ENCODE data around the gene TMPRSS7. TPM values are rescaled to one million over a fixed set of nuclear protein-coding genes. Genes with fewer than 3 reads are reported as not detected.
A peak's percentile ranks its signal among the peaks of the same experiment; 100 is the strongest.

The TMPRSS7 gene, protein sequence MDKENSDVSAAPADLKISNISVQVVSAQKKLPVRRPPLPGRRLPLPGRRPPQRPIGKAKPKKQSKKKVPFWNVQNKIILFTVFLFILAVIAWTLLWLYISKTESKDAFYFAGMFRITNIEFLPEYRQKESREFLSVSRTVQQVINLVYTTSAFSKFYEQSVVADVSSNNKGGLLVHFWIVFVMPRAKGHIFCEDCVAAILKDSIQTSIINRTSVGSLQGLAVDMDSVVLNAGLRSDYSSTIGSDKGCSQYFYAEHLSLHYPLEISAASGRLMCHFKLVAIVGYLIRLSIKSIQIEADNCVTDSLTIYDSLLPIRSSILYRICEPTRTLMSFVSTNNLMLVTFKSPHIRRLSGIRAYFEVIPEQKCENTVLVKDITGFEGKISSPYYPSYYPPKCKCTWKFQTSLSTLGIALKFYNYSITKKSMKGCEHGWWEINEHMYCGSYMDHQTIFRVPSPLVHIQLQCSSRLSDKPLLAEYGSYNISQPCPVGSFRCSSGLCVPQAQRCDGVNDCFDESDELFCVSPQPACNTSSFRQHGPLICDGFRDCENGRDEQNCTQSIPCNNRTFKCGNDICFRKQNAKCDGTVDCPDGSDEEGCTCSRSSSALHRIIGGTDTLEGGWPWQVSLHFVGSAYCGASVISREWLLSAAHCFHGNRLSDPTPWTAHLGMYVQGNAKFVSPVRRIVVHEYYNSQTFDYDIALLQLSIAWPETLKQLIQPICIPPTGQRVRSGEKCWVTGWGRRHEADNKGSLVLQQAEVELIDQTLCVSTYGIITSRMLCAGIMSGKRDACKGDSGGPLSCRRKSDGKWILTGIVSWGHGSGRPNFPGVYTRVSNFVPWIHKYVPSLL
- under 0.01 and 0.13 TPM in 2 replicates for total RNA-seq

DNA sequence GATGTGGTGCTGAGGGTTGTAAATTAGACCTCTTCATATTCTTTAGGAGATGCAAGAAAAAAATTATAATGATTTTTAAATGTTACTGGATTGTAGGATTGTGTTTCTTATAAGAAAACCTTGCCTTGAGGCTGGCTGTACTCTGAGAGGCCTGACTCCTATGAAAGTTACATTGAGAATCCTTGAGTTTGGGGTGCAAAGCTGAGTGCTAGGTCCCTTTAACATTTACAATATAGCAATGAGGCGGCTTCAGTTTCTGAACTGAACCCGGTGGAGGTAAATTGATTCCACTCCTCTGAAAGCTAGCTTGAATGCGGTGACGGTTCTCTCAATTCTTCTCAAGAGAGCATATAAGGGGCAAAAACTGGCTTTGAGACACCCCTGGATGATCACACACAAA lies at the start of gene TMPRSS7:
Gene TMPRSS7 (plus strand): TSS at position 301 of the 400 bp plus-strand sequence. CDS start 110 bp downstream, outside the sequence.
- no peak within 1 kb of the TSS for H3K4me3 ChIP-seq (ENCODE audit: low read depth, low read length)
- DNase-seq (ENCODE audit: low read depth) (no peak), FAIRE-seq (no peak)
- TF ChIP-seq, protein P1, sequence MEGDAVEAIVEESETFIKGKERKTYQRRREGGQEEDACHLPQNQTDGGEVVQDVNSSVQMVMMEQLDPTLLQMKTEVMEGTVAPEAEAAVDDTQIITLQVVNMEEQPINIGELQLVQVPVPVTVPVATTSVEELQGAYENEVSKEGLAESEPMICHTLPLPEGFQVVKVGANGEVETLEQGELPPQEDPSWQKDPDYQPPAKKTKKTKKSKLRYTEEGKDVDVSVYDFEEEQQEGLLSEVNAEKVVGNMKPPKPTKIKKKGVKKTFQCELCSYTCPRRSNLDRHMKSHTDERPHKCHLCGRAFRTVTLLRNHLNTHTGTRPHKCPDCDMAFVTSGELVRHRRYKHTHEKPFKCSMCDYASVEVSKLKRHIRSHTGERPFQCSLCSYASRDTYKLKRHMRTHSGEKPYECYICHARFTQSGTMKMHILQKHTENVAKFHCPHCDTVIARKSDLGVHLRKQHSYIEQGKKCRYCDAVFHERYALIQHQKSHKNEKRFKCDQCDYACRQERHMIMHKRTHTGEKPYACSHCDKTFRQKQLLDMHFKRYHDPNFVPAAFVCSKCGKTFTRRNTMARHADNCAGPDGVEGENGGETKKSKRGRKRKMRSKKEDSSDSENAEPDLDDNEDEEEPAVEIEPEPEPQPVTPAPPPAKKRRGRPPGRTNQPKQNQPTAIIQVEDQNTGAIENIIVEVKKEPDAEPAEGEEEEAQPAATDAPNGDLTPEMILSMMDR (IDR thresholded peaks at IDR 0.05; ENCODE audit: insufficient read depth, low read length, severe bottlenecking) = no peak
- H3K27me3 ChIP-seq (ENCODE audit: control insufficient read depth, insufficient read depth, low read length) = no peaks in the 10 kb centered on the region
- H3K36me3 ChIP-seq (ENCODE audit: control insufficient read depth, insufficient read depth, low read length) = no peaks in the 10 kb centered on the region

DNA sequence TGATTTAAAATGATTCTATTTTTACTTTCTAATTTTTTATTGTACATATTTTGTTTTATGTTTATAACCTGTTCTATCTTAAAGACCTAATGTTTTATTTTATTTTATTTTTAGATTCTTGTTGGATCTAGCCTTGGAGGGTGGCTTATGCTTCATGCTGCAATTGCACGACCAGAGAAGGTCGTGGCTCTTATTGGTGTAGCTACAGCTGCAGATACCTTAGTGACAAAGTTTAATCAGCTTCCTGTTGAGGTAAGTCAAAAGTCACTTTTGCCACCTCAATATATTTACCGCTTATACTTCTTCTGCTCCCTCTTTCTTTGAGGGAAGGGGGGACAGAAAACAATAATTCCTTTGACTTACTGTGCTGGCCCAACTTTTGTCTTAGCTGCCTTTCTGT lies 47.7 kb upstream of the TMPRSS7 start:
- FAIRE-seq (no peak), DNase-seq (ENCODE audit: low read depth) (no peak)
- Histone ChIP-seq H3K27me3 (ENCODE audit: control insufficient read depth, insufficient read depth, low read length) (no peaks in the 10 kb centered on the region), H3K36me3 (ENCODE audit: control insufficient read depth, insufficient read depth, low read length) (peaks cover 5% of the 10 kb centered on the region), H3K4me3 (ENCODE audit: low read depth, low read length) (no peak overlapping the region)
- TF ChIP-seq, protein P1 (IDR thresholded peaks at IDR 0.05; ENCODE audit: insufficient read depth, low read length, severe bottlenecking) = no peak

DNA sequence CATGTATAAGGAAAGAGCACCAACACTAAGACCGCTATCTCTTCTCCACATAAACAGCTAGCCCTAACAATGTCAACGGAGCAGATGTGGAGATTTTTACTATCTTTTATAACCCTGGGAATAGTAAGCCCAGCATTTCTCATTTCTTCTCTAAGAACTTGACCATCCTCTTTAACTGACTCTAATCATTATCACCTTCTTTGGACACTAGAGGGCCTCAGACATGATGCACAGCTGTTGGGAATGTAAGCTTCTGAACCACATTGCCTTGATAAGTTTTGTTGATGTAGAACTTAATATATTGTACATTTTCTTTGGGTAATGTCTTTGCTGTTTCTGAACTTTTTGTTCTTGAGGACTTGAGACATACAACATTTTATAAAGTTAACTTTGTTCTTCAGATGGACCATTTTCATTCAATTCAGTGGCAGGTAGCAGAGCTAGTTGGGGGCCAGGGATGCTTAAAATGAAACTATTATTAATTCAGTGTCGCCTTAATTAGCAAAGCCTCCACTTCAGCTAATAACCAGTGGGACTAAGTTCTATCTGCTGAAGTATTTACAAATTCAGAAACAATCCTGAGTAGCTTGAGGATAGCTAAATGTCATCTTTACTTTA lies 45.4 kb upstream of the TMPRSS7 start:
- Histone ChIP-seq H3K36me3 (ENCODE audit: control insufficient read depth, insufficient read depth, low read length) (peaks cover 5% of the 10 kb centered on the region), H3K27me3 (ENCODE audit: control insufficient read depth, insufficient read depth, low read length) (no peaks in the 10 kb centered on the region), H3K4me3 (ENCODE audit: low read depth, low read length) (no peak overlapping the region)
- DNase-seq (ENCODE audit: low read depth) (peak; percentile 75), FAIRE-seq (no peak)
- TF ChIP-seq, protein P1 (IDR thresholded peaks at IDR 0.05; ENCODE audit: insufficient read depth, low read length, severe bottlenecking) = peak; percentile 64

DNA sequence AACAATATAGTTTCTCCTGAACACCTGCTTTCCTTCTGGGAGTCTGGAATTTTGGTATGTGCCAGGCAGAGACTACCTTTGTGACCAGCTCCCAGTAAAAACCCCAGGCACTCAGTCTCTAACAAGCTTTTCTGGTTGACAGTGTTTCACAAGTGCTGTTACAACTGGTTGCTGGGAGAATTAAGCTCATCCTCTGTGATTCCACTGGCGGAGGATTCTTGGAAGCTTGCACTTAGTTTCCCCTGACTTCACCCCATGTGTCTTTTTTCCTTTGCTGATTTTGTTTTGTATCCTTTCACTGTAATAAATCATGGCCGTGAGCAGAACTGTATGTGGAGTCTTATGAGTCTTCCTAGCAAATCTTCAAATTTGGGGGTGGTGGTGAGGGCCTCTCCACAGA lies 41.5 kb upstream of the TMPRSS7 start:
- TF ChIP-seq, protein P1 (IDR thresholded peaks at IDR 0.05; ENCODE audit: insufficient read depth, low read length, severe bottlenecking) = no peak
- DNase-seq (ENCODE audit: low read depth) (no peak), FAIRE-seq (no peak)
- Histone ChIP-seq H3K27me3 (ENCODE audit: control insufficient read depth, insufficient read depth, low read length) (no peaks in the 10 kb centered on the region), H3K4me3 (ENCODE audit: low read depth, low read length) (no peak overlapping the region), H3K36me3 (ENCODE audit: control insufficient read depth, insufficient read depth, low read length) (peaks cover 4% of the 10 kb centered on the region)

DNA sequence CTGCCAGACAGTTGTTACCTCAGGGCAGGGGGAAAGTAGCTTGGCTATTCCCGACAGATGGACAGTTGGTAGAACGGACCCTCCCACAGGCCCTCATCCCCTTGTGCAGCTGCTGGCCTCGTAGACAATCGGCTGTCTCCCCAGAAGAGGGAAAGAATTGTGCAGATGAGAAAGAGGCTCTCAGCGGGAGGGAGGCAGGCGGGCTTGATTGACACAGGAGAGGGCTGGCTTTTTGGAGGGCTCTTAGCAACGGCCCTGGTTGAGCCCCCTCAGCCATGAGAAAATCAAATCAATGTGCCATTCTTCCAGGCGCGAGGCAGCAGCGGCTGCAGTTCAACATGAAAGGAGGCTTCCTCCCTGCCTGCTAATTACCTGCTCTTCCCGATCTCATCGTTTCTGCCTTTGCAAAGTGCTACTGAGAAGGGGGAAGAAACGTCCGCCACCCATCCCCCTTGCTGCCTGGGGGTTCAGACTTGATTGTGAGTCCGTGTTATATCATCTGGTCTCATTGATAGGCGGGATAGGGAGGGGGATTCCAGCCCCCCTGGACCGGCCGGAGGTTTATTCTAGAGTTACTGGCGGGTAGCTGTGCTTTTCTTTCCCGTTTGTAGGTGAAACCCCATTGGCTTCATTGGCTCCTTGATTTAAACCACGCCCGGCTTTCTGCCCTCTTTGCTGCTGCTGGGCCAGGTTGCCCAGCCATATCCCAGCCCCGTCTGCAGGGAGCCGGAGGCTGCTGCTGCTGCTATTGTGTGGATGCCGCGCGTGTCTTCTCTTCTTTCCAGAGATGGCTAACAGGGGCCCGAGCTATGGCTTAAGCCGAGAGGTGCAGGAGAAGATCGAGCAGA lies 35.7 kb upstream of the TMPRSS7 start, which contains the start of gene TAGLN3:
Gene TAGLN3 (plus strand): TSS at position 287 of the 848 bp plus-strand sequence. CDS start 501 bp downstream, at position 788.
- H3K27me3 ChIP-seq (ENCODE audit: control insufficient read depth, insufficient read depth, low read length) = no peaks in the 10 kb centered on the region
- H3K4me3 ChIP-seq (ENCODE audit: low read depth, low read length) = peak within 1 kb of the TSS; percentile 47
- DNase-seq (ENCODE audit: low read depth) = peak; percentile 63
- no peaks in the 10 kb centered on the region for H3K36me3 ChIP-seq (ENCODE audit: control insufficient read depth, insufficient read depth, low read length)
- TF ChIP-seq, protein P1 (IDR thresholded peaks at IDR 0.05; ENCODE audit: insufficient read depth, low read length, severe bottlenecking) = no peak
- no peak for FAIRE-seq

All from bronchial epithelial cell (primary cell).